Measurements from ENCODE around the gene UMODL1. TPM values are rescaled to one million over a fixed set of nuclear protein-coding genes. Genes with fewer than 3 reads are reported as not detected.

The UMODL1 gene
- total RNA-seq, 1 donor from 2014 or later: not detected

GRCh38 chr21:42092771-42093170 lies 21.7 kb downstream of the UMODL1 start:
- H3K4me1 Mint-ChIP-seq (ENCODE audit: unreplicated experiment): peaks cover 12% of the 10 kb centered on the region
- no peak overlapping the region for H3K4me3 Mint-ChIP-seq (ENCODE audit: unreplicated experiment)
- TF ChIP-seq CTCF (IDR thresholded peaks at IDR 0.05; ENCODE audit: unreplicated experiment): no peak
- H3K27me3 Mint-ChIP-seq (ENCODE audit: unreplicated experiment): peaks cover 8% of the 10 kb centered on the region
- H3K36me3 Mint-ChIP-seq (ENCODE audit: low read depth, unreplicated experiment): peaks cover 4% of the 10 kb centered on the region
- H3K27ac Mint-ChIP-seq (ENCODE audit: unreplicated experiment): no peak overlapping the region
- DNase-seq (ENCODE audit: low spot score): no peak
- H3K9me3 Mint-ChIP-seq (ENCODE audit: unreplicated experiment): no peaks in the 10 kb centered on the region

- H3K9me3 Mint-ChIP-seq (ENCODE audit: unreplicated experiment): no peaks in the 10 kb centered on the region
- no peak for DNase-seq (ENCODE audit: low spot score)
- no peak overlapping the region for H3K4me3 Mint-ChIP-seq (ENCODE audit: unreplicated experiment)
- TF ChIP-seq CTCF (IDR thresholded peaks at IDR 0.05; ENCODE audit: unreplicated experiment): no peak
- H3K4me1 Mint-ChIP-seq (ENCODE audit: unreplicated experiment): peaks cover 16% of the 10 kb centered on the region
- peaks cover 8% of the 10 kb centered on the region for H3K27me3 Mint-ChIP-seq (ENCODE audit: unreplicated experiment)
- peaks cover 4% of the 10 kb centered on the region for H3K36me3 Mint-ChIP-seq (ENCODE audit: low read depth, unreplicated experiment)
- H3K27ac Mint-ChIP-seq (ENCODE audit: unreplicated experiment): no peak overlapping the region
These were observed 22.1 kb downstream of the UMODL1 start for GRCh38 chr21:42093186-42093585.

GRCh38 chr21:42093991-42094421 lies 22.9 kb downstream of the UMODL1 start:
- no peak overlapping the region for H3K27ac Mint-ChIP-seq (ENCODE audit: unreplicated experiment)
- TF ChIP-seq CTCF (IDR thresholded peaks at IDR 0.05; ENCODE audit: unreplicated experiment): no peak
- no peak for DNase-seq (ENCODE audit: low spot score)

GRCh38 chr21:42094811-42095210 lies 23.7 kb downstream of the UMODL1 start:
- H3K4me1 Mint-ChIP-seq (ENCODE audit: unreplicated experiment): peaks cover 17% of the 10 kb centered on the region
- no peak overlapping the region for H3K27ac Mint-ChIP-seq (ENCODE audit: unreplicated experiment)
- H3K9me3 Mint-ChIP-seq (ENCODE audit: unreplicated experiment): no peaks in the 10 kb centered on the region
- H3K4me3 Mint-ChIP-seq (ENCODE audit: unreplicated experiment): no peak overlapping the region
- no peak for TF ChIP-seq CTCF (IDR thresholded peaks at IDR 0.05; ENCODE audit: unreplicated experiment)
- no peak for DNase-seq (ENCODE audit: low spot score)
- peaks cover 4% of the 10 kb centered on the region for H3K36me3 Mint-ChIP-seq (ENCODE audit: low read depth, unreplicated experiment)
- peaks cover 8% of the 10 kb centered on the region for H3K27me3 Mint-ChIP-seq (ENCODE audit: unreplicated experiment)

More at GRCh38 chr21:42093991-42094421, 22.9 kb downstream of the UMODL1 start:
- peaks cover 4% of the 10 kb centered on the region for H3K36me3 Mint-ChIP-seq (ENCODE audit: low read depth, unreplicated experiment)
- no peaks in the 10 kb centered on the region for H3K9me3 Mint-ChIP-seq (ENCODE audit: unreplicated experiment)
- peaks cover 8% of the 10 kb centered on the region for H3K27me3 Mint-ChIP-seq (ENCODE audit: unreplicated experiment)
- peaks cover 17% of the 10 kb centered on the region for H3K4me1 Mint-ChIP-seq (ENCODE audit: unreplicated experiment)
- no peak overlapping the region for H3K4me3 Mint-ChIP-seq (ENCODE audit: unreplicated experiment)

GRCh38 chr21:42095581-42095980 lies 24.5 kb downstream of the UMODL1 start:
- no peak overlapping the region for H3K27ac Mint-ChIP-seq (ENCODE audit: unreplicated experiment)
- no peak for DNase-seq (ENCODE audit: low spot score)
- TF ChIP-seq CTCF (IDR thresholded peaks at IDR 0.05; ENCODE audit: unreplicated experiment): no peak
- peaks cover 4% of the 10 kb centered on the region for H3K36me3 Mint-ChIP-seq (ENCODE audit: low read depth, unreplicated experiment)
- peaks cover 17% of the 10 kb centered on the region for H3K4me1 Mint-ChIP-seq (ENCODE audit: unreplicated experiment)
- H3K9me3 Mint-ChIP-seq (ENCODE audit: unreplicated experiment): no peaks in the 10 kb centered on the region
- H3K27me3 Mint-ChIP-seq (ENCODE audit: unreplicated experiment): peaks cover 6% of the 10 kb centered on the region
- no peak overlapping the region for H3K4me3 Mint-ChIP-seq (ENCODE audit: unreplicated experiment)

Measured in endothelial cell (in vitro differentiated cells).